GM18873 (cell line): ENCODE measurements around the gene CAND1.
"Not testable (repeated sequence)": the region's sequence is repeated elsewhere in the genome, so short reads cannot be mapped to it uniquely, and the experiment has no call there.

Experiments
- ATAC-seq: cut with Tn5 transposase; IDR thresholded peaks from one replicate; pipeline ENCODE4 v1.9.1; 2021; ENCODE audit warnings: mild to moderate bottlenecking, moderate library complexity, moderate number of reproducible peaks; ENCODE audit not compliant: unreplicated experiment, low FRiP score

Gene CAND1

DNA sequence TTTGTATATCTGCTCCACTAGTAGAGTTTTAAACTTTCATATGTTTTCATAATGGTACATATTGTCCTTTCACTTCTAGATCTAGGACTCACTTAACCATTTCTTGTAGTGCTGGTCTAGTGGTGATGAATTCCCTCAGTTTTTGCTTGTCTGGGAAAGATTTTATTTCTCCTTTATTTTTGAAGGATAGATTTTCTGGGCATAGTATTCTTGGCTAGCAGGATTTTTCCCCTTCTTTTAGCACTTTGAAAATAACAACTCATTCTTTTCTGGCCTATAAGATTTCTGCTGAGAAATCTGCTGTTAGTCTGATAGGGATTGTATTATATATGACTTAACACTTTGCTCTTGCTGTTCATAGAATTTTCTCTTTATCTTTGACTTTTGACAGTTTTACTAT is 69.3 kb downstream of the CAND1 start:
- no peak for ATAC-seq

DNA sequence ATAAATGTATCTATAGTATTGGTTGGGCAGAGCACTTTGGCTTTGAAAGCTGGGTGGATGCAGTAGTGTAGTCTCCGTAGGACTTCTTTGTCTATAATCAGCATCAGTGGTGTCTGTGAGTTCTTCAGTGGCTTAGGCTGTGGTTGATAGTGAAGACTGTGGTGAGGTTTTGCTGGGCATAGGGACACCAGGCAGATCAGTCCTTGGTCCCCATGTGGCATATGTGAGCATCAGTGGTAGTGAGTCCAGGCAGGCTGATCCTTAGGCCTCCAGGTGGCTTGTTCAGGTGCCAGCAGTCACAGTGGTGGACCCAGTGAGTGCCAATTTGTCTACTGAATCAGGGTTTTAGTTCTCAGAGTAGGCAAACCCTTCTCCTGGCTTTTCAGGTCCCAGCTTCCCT is 70.4 kb downstream of the CAND1 start:
- no peak for ATAC-seq

DNA sequence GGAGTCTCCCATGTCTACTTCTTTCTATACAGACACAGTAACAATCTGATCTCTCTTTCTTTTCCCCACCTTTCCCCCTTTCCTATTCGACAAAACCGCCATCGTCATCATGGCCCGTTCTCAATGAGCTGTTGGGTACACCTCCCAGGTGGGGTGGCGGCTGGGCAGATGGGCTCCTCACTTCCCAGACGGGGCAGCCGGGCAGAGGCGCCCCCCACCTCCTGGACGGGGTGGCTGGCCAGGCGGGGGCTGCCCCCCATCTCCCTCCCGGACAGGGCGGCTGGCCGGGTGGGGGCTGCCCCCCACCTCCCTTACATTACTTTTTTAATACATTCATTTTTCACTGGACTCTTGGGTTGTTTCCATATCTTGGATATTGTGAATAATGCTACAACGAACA is 71.9 kb downstream of the CAND1 start:
- ATAC-seq, result not testable (repeated sequence)

DNA sequence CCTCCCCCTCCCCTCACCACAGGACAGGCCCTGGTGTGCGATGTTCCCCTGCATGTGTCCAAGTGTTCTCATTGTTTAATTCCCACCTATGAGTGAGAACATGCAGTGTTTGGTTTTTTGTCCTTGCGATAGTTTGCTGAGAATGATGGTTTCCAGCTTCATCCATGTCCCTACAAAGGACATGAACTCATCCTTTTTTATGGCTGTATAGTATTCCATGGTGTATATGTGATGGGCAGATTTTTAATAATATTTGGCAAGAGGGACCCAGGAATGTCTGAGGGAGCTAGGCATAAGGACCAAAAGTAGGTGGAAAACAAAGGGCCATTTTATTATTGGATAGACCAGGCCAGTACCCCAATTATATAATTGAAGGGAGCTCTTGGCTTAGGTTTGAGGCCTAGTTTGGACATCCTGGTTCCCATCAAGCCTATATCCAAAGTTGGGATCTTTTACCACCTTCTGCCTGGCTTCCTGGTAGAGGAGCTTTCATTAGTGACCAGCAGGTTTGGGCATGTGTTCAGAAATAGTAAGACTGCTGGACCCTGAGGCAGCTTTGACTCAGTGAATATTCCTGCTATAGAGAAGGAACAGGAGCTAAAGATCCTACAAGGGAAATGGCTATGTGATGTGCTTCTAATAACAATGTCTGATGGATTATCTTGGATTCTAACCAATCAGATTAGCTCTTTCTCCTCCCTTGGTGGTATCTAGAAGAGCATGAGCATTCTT is 76.0 kb downstream of the CAND1 start:
- ATAC-seq, result no peak

DNA sequence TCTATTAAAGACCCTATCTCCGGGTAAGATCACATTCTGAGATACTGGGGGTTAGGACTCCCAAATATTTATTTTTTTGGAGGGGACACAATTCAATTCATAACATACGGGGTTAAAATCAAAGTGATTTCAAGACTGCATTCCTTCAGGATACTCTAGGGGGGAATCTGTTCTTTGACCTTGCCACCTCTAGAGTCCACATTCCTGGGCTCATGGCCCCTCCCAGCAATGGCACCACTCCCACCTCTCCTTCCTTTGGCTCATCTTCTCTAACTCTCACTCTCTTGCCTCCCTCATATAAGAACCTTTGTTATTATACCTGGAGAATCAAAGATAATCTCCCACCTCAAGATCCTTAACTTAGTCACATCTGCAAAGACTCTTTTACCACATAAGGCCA is 79.5 kb downstream of the CAND1 start:
- ATAC-seq, result no peak

DNA sequence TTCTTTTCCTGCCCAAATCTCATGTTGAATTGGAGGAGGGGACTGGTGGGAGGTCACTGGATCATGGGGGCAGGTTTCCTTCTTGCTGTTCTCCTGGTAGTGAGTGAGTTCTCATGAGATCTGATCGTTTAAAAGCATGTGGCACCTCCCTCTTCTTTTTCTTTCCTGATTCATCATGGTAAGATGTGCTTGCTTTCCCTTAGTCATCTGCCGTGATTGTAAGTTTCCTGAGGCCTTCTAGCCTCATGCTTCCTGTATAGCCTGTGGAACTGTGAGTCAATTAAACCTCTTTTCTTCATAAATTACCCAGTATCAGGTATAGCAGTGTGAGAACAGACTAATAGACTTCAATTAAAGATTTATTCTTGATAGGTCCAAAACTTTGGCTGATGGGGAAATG is 83.5 kb downstream of the CAND1 start:
- no peak for ATAC-seq

DNA sequence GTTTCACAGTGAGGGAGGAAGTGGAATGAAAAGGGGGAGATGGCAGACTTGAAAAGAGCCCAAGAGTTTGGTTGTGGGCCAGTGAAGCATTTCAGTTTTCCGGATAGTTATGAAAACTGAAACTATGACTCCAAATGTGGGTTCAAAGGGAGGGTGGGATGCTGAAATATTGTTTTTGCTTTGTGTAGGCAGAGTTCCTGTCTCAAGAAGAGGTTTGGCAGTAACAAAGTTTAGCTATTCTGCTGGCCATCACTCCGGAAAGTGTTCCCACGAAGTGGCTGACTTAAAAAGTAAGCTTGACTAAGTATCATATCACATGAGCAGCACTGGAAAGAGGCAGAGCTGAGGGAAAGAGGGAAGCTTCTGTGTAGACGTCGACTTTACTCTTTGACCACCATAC is 85.2 kb downstream of the CAND1 start:
- no peak for ATAC-seq

DNA sequence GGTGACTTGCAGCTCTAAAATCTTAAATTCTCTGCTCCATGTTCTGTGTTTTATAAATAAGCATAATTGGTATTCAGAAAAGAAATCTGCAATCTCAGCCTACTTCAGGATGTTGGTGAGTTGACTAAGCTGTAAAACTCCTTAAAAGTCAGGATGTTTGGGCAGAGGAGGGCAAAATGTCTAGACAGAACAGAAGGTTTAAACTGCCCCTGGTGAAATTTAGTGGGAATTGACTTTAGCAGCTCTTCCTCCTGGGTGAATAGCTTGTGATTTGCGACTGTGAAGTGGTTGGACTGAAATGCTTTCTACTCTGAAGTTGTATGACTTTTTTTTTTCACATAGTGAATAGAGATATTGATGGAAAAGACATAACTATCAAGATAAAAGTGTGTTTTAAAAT is 85.8 kb downstream of the CAND1 start:
- ATAC-seq, result no peak

DNA sequence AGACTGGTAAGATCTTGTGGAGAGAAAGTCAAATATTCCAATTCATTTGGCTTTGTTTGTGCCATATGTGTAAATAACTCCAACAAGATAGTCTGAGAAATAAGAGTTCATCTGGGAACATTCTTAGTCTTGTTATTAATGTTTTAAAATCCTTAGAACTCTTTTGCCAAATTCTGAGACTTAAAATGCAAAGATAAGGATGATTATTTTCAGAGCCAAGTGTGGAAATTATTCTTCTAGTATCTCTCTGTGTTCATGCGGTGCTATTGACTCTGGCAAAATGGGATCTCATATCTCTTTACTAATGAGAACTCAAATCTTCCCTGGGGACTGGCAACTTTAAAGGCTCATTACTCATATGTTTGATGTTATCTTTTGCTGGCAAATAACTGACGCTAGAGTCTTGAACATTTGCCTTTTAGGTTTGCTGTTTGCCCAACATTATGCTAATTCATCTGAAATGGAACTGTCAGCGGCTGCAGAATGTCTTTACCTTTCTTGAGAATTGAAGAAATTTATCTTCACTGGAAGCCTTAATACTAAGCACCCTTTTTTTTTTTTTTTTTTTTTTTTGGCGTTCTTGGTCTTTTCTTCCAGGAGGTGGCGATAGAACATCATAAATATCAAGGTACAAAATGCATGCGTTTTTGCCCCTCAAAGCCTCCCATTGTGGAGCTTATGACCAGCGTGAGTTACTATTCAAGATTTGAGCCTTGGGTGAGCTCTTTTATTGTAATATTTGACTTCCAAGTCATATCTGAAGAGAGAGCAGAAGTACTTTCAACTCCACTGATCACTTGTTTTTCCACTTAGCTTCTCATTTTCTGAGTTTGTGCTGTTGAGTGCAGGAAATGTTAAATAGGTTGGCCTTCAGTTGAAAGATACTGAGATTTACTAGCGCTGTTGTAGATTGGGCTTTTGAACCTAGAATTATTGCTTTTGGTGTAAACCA is 86.5 kb downstream of the CAND1 start:
- ATAC-seq, result no peak

DNA sequence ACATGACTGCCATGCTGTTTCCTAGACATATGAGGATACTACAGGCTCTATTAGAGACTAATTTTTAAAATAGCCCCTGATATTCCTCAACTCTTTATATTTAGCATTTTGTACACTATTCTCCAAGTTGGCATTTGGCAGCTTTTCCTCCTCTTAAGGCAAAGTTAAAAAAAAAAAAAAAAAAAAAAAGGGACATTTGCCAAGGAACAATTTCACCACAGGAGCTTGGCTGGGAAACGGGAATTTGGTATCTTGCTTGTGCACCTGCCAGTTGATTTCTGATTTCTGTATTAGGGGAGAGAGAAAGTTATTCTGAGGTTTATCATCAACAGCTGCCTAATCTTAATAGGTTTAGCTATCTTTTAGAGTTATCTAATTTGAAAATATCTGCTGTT is 87.2 kb downstream of the CAND1 start:
- ATAC-seq, result no peak

DNA sequence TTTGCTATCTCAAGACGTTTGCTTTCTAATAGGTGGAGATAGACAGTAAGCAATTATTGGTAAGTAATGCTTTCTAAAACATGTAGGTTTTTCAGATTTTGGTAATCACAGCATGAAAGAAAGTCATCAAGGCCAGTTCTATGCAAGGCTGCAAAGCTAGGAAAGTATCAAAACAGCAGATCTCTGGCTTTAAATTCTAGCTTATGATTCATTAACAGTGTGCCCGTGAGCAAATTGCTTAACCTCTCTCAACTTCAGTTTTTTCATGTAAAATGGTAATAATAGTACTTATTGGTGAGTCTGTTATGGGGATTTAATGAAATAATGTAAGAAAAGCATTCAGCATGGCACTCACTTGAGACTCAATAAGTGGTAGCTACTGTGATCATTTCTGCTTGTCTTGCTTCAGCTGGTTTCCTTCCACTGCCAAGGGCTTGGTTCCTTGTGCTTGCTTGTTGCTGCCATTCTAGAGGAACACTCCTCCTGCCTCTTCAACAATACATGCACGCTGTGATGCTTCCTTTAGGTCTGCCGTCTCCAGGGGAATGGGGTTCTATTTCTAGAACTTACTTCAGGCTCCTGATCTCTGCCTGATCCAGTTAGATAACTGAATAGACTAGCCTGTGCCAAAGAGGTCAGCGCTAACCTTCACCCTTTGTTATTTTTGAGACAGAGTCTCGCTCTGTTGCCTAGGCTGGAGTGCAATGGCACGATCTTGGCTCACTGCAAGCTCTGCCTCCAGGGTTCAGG is 88.4 kb downstream of the CAND1 start:
- ATAC-seq, result no peak

DNA sequence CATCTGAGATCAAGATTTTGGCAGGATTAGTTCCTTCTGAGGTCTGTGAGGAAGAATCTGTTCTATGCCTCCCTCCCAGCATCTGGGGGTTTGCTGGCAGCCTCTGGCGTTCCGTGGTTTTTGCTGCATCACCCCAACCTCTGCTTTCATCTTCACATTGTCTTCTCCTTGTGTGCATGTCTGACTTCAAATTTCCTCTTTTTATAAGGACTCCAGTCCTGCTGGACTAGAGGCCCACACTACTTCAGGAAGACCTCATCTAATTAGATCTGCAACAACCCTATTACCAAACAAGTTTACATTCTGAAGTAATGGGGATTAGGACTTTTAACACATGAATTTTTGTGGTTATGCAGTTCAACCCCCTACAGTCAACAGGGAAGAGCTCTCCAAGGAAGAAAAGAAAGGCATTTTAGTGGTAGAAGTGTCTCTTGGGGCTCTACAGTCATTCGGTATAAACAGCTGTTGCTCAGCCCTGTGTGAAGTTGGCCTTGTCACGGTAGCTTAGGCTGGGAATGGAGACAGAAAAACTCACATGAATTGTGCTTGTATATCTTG is 89.7 kb downstream of the CAND1 start:
- no peak for ATAC-seq

DNA sequence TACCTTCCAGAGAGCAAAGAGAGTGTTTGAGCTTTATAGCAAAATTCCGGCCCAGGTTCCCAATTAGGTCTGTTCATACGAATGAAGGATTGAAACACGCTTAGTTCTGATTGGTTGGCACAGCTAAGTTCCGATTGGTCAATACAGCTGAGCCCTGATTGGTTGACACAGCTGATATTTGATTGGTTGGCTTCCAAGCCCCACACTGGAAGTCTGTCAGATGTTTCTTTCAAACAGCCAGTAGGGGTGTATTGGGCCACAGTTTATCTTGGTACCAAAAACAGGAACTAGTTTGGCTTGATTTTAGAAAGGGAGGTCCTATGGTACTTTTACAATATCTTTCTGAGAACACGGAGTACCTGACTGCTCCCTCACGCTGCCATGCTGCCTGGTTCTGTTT is 93.4 kb downstream of the CAND1 start:
- ATAC-seq, result no peak

DNA sequence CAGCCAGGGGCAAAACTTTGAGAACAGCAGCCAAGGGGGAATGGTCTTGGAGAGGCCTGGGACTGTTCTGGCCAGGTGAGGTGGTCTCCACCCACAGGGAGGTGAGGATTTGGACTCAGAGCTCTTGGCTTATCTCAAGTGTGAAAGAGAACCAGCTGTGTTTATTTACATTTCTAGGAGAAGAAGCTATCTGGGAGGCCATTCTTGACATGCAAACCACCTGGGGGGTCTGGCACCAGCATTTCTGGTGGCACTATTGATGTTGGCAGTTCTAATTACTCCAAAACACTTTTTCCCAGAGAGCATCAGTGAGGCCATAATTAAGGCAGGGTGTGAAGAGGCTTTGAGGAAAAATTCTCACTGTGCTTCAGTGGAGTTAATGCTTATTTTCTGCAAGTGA is 95.1 kb downstream of the CAND1 start:
- no peak for ATAC-seq

DNA sequence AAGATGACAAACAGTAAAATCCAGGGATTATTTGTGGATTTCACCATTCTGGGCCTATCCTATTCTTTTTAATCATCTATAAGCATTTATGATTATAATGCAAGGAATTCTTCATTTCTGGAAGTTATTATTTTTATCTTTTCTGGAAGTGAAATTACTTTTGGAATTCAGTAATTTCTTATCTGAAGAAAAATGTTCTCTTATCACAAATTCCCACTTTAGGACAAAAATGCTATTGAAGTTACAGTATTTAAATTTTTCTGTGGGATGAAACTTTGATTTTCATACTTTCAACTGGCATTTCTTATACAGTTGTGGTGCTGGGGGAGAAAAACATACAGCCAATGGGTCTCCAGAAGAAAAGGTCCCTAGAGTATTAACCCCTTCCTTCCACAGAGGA is 96.0 kb downstream of the CAND1 start:
- no peak for ATAC-seq

DNA sequence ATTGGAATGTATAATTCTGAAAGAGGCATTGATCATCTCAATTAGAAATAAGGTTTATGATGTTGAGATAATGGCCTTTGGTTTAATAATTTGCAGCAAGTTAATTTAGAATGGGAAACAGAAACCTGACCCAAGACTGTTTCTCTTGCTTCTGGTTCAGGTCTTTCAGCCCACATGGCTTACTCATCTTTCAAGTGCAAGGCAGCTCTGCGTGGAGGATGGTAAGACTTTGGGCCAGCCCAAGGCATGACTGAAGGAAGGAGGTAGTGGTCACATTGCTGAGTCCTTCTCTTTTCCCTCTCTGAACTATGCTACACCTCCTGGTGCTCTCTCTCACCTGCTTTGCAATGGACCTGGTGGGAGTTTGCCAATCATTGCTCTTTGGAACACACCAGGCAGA is 98.7 kb downstream of the CAND1 start:
- no peak for ATAC-seq
